Measurements from ENCODE around the gene CCDC88B. TPM values are rescaled to one million over a fixed set of nuclear protein-coding genes. Genes with fewer than 3 reads are reported as not detected.
A peak's percentile ranks its signal among the peaks of the same experiment; 100 is the strongest.

Gene CCDC88B
- total and polyA plus RNA-seq, 9 of the 15 experiments (the other 6 are each of a cell fraction or from before 2014, with no cell fraction given): 0.13 to 18.1 (median 7.9) TPM

DNA sequence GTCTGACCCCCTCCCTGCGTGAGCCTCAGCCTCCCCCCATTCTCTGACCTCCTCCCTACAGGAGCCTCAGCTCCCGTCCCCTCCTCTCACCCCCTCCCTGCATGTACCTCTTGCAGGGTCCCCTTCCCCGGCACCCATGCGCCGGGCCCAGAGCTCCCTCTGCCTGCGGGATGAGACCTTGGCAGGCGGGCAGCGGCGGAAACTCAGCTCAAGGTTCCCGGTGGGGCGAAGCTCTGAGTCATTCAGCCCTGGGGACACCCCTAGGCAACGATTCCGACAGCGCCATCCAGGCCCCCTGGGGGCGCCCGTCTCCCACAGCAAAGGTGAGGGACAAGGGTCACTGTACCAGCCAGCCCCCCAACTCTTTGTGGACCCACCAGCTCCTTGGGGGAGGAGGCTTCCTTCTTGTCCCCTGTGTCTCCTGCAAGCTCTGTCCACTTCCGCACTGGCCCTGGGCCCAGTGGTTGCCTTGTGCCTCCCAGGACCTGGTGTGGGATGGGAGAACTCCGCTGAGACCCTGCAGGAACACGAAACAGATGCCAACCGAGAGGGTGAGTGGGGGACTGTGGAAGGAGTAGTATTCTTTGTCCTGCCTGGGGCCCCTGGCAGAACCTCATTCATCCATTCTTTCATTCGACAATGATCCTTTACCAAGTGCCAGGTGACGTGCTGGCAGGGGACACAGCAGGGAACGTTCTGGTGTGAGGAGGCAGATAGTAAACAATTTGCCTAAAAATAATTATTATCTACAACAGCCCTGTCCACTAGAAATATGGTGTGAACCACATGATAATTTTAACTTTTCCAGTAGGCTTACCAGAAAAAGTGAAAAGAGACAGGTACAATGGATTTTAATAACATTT, 15.3 kb downstream of the CCDC88B start (continued):
- TF ChIP-seq ID3 (CRISPR knock-in tag; IDR thresholded peaks at IDR 0.05): no peak
- peak; percentile 81 for TF ChIP-seq ID3 (tag; IDR thresholded peaks at IDR 0.05)
- TF ChIP-seq SIN3A (IDR thresholded peaks at IDR 0.05; ENCODE audit: borderline replicate concordance in 2 of 2, control insufficient read depth in 1 of 2, low read depth in 2 of 2, low read length in 2 of 2): no peak
- TF ChIP-seq PTTG1 (tag; IDR thresholded peaks at IDR 0.05; ENCODE audit: low read depth): no peak
- no peak for TF ChIP-seq HEY1 (CRISPR knock-in tag; IDR thresholded peaks at IDR 0.05; ENCODE audit: borderline replicate concordance)
- TF ChIP-seq, protein P1, sequence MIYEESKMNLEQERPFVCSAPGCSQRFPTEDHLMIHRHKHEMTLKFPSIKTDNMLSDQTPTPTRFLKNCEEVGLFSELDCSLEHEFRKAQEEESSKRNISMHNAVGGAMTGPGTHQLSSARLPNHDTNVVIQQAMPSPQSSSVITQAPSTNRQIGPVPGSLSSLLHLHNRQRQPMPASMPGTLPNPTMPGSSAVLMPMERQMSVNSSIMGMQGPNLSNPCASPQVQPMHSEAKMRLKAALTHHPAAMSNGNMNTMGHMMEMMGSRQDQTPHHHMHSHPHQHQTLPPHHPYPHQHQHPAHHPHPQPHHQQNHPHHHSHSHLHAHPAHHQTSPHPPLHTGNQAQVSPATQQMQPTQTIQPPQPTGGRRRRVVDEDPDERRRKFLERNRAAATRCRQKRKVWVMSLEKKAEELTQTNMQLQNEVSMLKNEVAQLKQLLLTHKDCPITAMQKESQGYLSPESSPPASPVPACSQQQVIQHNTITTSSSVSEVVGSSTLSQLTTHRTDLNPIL (CRISPR knock-in tag; IDR thresholded peaks at IDR 0.05): no peak
- no peak for TF ChIP-seq ZNF79 (CRISPR knock-in tag; IDR thresholded peaks at IDR 0.05; ENCODE audit: low read depth)
- TF ChIP-seq TEAD4 (IDR thresholded peaks at IDR 0.05; ENCODE audit: low read length): peak; percentile 35; the same call in 1 of the 2 replicates
- TF ChIP-seq TEAD4 (CRISPR knock-in tag; IDR thresholded peaks at IDR 0.05; ENCODE audit: borderline replicate concordance): no peak
- peak; percentile 86 for TF ChIP-seq MTA1 (IDR thresholded peaks at IDR 0.05; ENCODE audit: borderline replicate concordance)
- no peak for TF ChIP-seq ZNF24 (IDR thresholded peaks at IDR 0.05)
- no peak for TF ChIP-seq TSC22D4 (tag; IDR thresholded peaks at IDR 0.05)
- TF ChIP-seq CBX1 (IDR thresholded peaks at IDR 0.05; ENCODE audit: low read depth): peak; percentile 58; the same call in 1 of the 2 replicates
- TF ChIP-seq DLX4 (CRISPR knock-in tag; IDR thresholded peaks at IDR 0.05): no peak
- TF ChIP-seq SP2 (IDR thresholded peaks at IDR 0.05; ENCODE audit: extremely low read depth, low read depth, low read length, poor library complexity, severe bottlenecking): no peak
- no peak; the same call in 1 of the 2 replicates for TF ChIP-seq PML (IDR thresholded peaks at IDR 0.05; ENCODE audit: low read length)
- no peak for TF ChIP-seq NELFE (IDR thresholded peaks at IDR 0.05; ENCODE audit: insufficient read depth, insufficient read length)
- TF ChIP-seq ARID2 (IDR thresholded peaks at IDR 0.05): peak; percentile 68; the same call in 1 of the 2 replicates
- no peak for TF ChIP-seq ZNF589 (CRISPR knock-in tag; IDR thresholded peaks at IDR 0.05; ENCODE audit: low read depth)
